Nephron (organoid): ENCODE results near the gene TSPAN13.
A peak's percentile ranks its signal among the peaks of the same experiment; 100 is the strongest.

ENCODE experiments used
- H3K27ac Mint-ChIP-seq, 3 experiments: 2 replicates each; pipeline ENCODE4 v1.8.0; 2020; ENCODE audit warnings: mixed read lengths in 3 of 3, mild to moderate bottlenecking in 2 of 3, moderate library complexity in 1 of 3
- H3K27me3 Mint-ChIP-seq: 2 replicates; pipeline ENCODE4 v1.8.0; 2021; ENCODE audit warnings: low read depth, mild to moderate bottlenecking, moderate library complexity, mixed read lengths
- H3K36me3 Mint-ChIP-seq: 2 replicates; pipeline ENCODE4 v1.8.0; 2020; ENCODE audit warnings: low read depth, mixed read lengths
- H3K4me1 Mint-ChIP-seq: 2 replicates; pipeline ENCODE4 v1.8.0; 2020; ENCODE audit warnings: mixed read lengths
- H3K4me3 Mint-ChIP-seq, 3 experiments: 2 replicates each; pipeline ENCODE4 v1.8.0; 2020; ENCODE audit warnings: mild to moderate bottlenecking in 3 of 3, mixed read lengths in 3 of 3, moderate library complexity in 2 of 3
- H3K9me3 Mint-ChIP-seq: 2 replicates; pipeline ENCODE4 v1.8.0; 2020; ENCODE audit warnings: mixed read lengths
- CTCF ChIP-seq, 3 experiments: fragments of 200-600 bp; sonication (generic); IDR thresholded peaks; one replicate each; pipeline ENCODE4 v1.5.0; 2021; ENCODE audit warnings: antibody characterized with exemption in 3 of 3; ENCODE audit not compliant: unreplicated experiment in 3 of 3

The TSPAN13 gene

GRCh38 chr7:16787127-16787526 lies 33.6 kb downstream of the TSPAN13 start:
- H3K9me3 Mint-ChIP-seq = no peaks in the 10 kb centered on the region
- no peak overlapping the region for H3K4me3 Mint-ChIP-seq
- H3K4me1 Mint-ChIP-seq = peaks cover 11% of the 10 kb centered on the region
- H3K36me3 Mint-ChIP-seq = peaks cover 5% of the 10 kb centered on the region
- H3K27me3 Mint-ChIP-seq = no peaks in the 10 kb centered on the region
- TF ChIP-seq CTCF (IDR thresholded peaks at IDR 0.05; ENCODE audit: unreplicated experiment in 3 of 3) = no peak
- no peak overlapping the region for H3K27ac Mint-ChIP-seq

DNA sequence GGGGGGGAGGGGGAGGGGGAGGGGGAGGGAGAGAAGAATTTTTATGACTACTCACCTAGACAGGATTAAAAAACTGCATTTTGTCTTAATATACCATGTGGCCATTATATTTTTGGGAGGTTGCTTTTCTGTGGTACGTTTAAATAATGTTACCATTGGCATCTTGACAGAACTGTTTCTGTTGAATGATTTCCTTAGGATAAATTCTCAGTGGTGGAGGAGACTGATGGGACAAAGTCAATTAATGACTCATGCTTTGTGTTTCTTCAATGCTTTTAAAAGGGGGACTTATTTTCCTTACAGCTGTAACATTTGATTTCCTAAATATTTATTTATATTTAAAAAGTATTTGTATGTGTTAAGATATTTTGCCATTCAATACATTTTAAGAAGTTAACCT lies 37.5 kb downstream of the TSPAN13 start:
- Mint-ChIP-seq H3K4me3 (no peak overlapping the region), H3K27me3 (no peaks in the 10 kb centered on the region), H3K9me3 (no peaks in the 10 kb centered on the region), H3K27ac (no peak overlapping the region), H3K36me3 (peaks cover 5% of the 10 kb centered on the region), H3K4me1 (peaks cover 19% of the 10 kb centered on the region)
- no peak for TF ChIP-seq CTCF (IDR thresholded peaks at IDR 0.05; ENCODE audit: unreplicated experiment in 3 of 3)

DNA sequence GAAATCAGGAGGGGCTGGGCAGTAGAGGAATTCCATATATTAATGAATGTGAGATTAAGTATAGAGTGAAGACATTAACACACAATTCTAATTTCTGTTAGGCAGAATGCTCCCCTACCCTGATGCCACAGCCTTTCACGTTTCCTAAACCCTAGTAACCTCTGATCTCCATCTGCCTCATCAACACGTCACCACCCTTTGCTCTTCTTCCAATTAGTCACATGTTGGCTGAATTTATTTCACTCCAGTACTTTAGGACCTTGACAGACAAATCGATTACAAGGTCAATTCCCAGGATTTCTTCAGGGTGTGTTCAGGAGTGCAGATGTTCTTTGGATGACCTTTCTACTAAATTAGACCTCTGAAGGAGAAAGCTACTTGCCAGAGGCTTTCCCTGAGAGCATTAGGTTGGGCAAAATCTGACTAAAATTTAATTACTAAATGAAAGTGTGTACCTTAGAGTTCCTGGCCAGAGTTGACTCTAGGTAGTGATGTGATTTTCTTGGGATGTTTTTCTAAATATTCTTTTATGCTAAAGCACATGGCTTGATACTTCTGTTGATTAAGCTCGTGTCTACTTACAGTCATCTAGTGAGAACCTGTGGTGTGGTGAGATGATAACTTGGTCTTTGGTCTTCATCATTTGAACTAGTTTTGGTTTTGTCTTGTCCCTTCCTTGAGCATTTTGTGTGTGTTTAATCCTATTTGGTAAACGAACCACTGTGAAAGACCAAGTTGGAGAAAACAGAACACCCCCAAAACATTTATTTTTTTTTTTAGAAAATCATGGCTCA lies 38.5 kb downstream of the TSPAN13 start:
- H3K9me3 Mint-ChIP-seq = no peaks in the 10 kb centered on the region
- no peak for TF ChIP-seq CTCF (IDR thresholded peaks at IDR 0.05; ENCODE audit: unreplicated experiment in 3 of 3)
- peaks cover 5% of the 10 kb centered on the region for H3K36me3 Mint-ChIP-seq
- H3K4me1 Mint-ChIP-seq = peaks cover 19% of the 10 kb centered on the region
- no peak overlapping the region for H3K4me3 Mint-ChIP-seq
- no peaks in the 10 kb centered on the region for H3K27me3 Mint-ChIP-seq
- no peak overlapping the region for H3K27ac Mint-ChIP-seq

- H3K27me3 Mint-ChIP-seq = no peaks in the 10 kb centered on the region
- H3K4me3 Mint-ChIP-seq = peak overlapping the region in 1 of 3 experiments; percentile 26
- peak overlapping the region in 1 of 3 experiments; percentile 19 for H3K27ac Mint-ChIP-seq
- TF ChIP-seq CTCF (IDR thresholded peaks at IDR 0.05; ENCODE audit: unreplicated experiment in 3 of 3) = no peak
- no peaks in the 10 kb centered on the region for H3K36me3 Mint-ChIP-seq
- peaks cover 19% of the 10 kb centered on the region for H3K4me1 Mint-ChIP-seq
- H3K9me3 Mint-ChIP-seq = no peaks in the 10 kb centered on the region
Observed at GRCh38 chr7:16794986-16795385, 41.4 kb downstream of the TSPAN13 start.

DNA sequence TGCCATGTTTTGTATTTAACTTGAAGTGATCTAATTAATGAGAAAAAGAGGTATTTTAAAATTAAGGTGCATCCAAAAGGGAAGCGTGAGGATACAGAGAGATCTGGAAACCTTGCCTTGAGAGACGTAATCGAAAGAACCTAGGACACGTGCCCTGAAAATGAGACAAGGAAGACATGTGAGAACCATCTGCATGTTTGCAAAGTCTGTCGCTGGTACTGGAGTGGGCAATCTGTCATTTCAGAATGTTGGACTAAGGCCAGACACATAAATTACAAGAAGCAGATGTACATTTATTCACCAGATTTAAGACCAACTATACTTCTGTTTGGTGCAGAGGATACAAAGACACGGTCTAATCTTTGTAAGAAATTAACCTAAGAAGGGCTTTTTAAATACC lies 42.1 kb downstream of the TSPAN13 start:
- H3K27me3 Mint-ChIP-seq = no peaks in the 10 kb centered on the region
- no peaks in the 10 kb centered on the region for H3K36me3 Mint-ChIP-seq
- H3K27ac Mint-ChIP-seq = peak overlapping the region in 1 of 3 experiments; percentile 3
- peaks cover 19% of the 10 kb centered on the region for H3K4me1 Mint-ChIP-seq
- H3K9me3 Mint-ChIP-seq = no peaks in the 10 kb centered on the region
- H3K4me3 Mint-ChIP-seq = peak overlapping the region in 1 of 3 experiments; percentile 51
- no peak for TF ChIP-seq CTCF (IDR thresholded peaks at IDR 0.05; ENCODE audit: unreplicated experiment in 3 of 3)

- no peaks in the 10 kb centered on the region for H3K36me3 Mint-ChIP-seq
- peak; percentile 46 to 50 (median 46) for TF ChIP-seq CTCF (IDR thresholded peaks at IDR 0.05; ENCODE audit: unreplicated experiment in 3 of 3)
- H3K27ac Mint-ChIP-seq = no peak overlapping the region
- H3K4me3 Mint-ChIP-seq = no peak overlapping the region
- no peaks in the 10 kb centered on the region for H3K9me3 Mint-ChIP-seq
- H3K27me3 Mint-ChIP-seq = peaks cover 3% of the 10 kb centered on the region
- H3K4me1 Mint-ChIP-seq = peaks cover 3% of the 10 kb centered on the region
Observed at GRCh38 chr7:16801111-16801542, 47.6 kb downstream of the TSPAN13 start.
